NCI-H82 (cell line): Measurements from ENCODE around the gene MAP2K2.

Experiments used
- DNase-seq: peaks from one replicate; lab custom pipeline; 2025; lab: John Stamatoyannopoulos, UW

MAP2K2 gene

GRCh38 chr19:4059891-4060620 lies 63.9 kb downstream of the MAP2K2 start:
- no peak for DNase-seq

- peak; percentile 52 for DNase-seq
Observed at GRCh38 chr19:4059453-4059871, 64.5 kb downstream of the MAP2K2 start.

GRCh38 chr19:4058693-4059452 lies 65.0 kb downstream of the MAP2K2 start:
- peak; percentile 85 for DNase-seq

GRCh38 chr19:4057931-4058692 lies 65.8 kb downstream of the MAP2K2 start:
- DNase-seq, result peak; percentile 36

GRCh38 chr19:4055209-4055552 lies 68.7 kb downstream of the MAP2K2 start:
- DNase-seq, result no peak

- no peak for DNase-seq
Observed at GRCh38 chr19:4054441-4055208, 69.3 kb downstream of the MAP2K2 start.

GRCh38 chr19:4053423-4054324 lies 70.2 kb downstream of the MAP2K2 start:
- DNase-seq, result no peak

GRCh38 chr19:4052993-4053422 lies 70.9 kb downstream of the MAP2K2 start:
- no peak for DNase-seq

GRCh38 chr19:4052114-4052992 lies 71.6 kb downstream of the MAP2K2 start:
- DNase-seq, result no peak

GRCh38 chr19:4051175-4052101 lies 72.5 kb downstream of the MAP2K2 start:
- DNase-seq, result no peak

GRCh38 chr19:4049432-4049831 lies 74.5 kb downstream of the MAP2K2 start:
- no peak for DNase-seq

- DNase-seq, result no peak
Observed at GRCh38 chr19:4046946-4047683, 76.8 kb downstream of the MAP2K2 start.

GRCh38 chr19:4046362-4046691 lies 77.6 kb downstream of the MAP2K2 start:
- DNase-seq, result no peak

- no peak for DNase-seq
Observed at GRCh38 chr19:4045597-4046361, 78.1 kb downstream of the MAP2K2 start.

- no peak for DNase-seq
Observed at GRCh38 chr19:4044990-4045465, 78.9 kb downstream of the MAP2K2 start.

- no peak for DNase-seq
Observed at GRCh38 chr19:4043966-4044715, 79.8 kb downstream of the MAP2K2 start.

GRCh38 chr19:4043401-4043800 lies 80.5 kb downstream of the MAP2K2 start:
- DNase-seq, result no peak
